Transverse colon (tissue), 4 donors: Measurements from ENCODE around the gene RBBP5. TPM values are rescaled to one million over a fixed set of nuclear protein-coding genes. Genes with fewer than 3 reads are reported as not detected.

Source experiments
- DNase-seq: peaks from one replicate; pipeline ENCODE4 v3.0.0-alpha.2; 2019
- H3K27ac ChIP-seq, 4 donors: fragments of 200-600 bp; sonication (generic); 2 replicates each; pipeline ENCODE4 v1.5.1; 2016 to 2018; ENCODE audit warnings: inconsistent platforms in 4 of 4
- H3K27me3 ChIP-seq: fragments of 200-600 bp; sonication (generic); 2 replicates; pipeline ENCODE4 v1.5.1; 2017; ENCODE audit warnings: inconsistent platforms
- H3K36me3 ChIP-seq, 4 donors: fragments of 200-600 bp; sonication (generic); 2 replicates each; pipeline ENCODE4 v1.5.1; 2017 to 2019; ENCODE audit warnings: inconsistent platforms in 4 of 4
- H3K4me1 ChIP-seq, 4 donors: fragments of 200-600 bp; sonication (generic); 2 replicates each; pipeline ENCODE4 v1.5.1; 2017 to 2020; ENCODE audit warnings: inconsistent platforms in 4 of 4
- H3K4me3 ChIP-seq, 4 donors: fragments of 200-600 bp; sonication (generic); 1 replicate in 1 of 4; 2 replicates in 3 of 4; pipeline versions ENCODE4 v1.5.1 to v1.6.1; 2017 to 2019; ENCODE audit warnings: inconsistent platforms in 4 of 4
- H3K9me3 ChIP-seq, 2 donors: fragments of 200-600 bp; sonication (generic); 2 replicates each; pipeline ENCODE4 v1.5.1; 2017 to 2019; ENCODE audit warnings: inconsistent platforms in 2 of 2
- EP300 ChIP-seq: sonication (generic); formaldehyde crosslinking; IDR thresholded peaks from one replicate; pipeline ENCODE4 v1.6.1; 2017; ENCODE audit warnings: antibody characterized with exemption, low read depth
- POLR2A ChIP-seq: fragments of 450-650 bp; IDR thresholded peaks from one replicate; pipeline ENCODE4 v1.6.1; 2016; ENCODE audit warnings: antibody characterized with exemption, mild to moderate bottlenecking, moderate library complexity
- POLR2AphosphoS5 ChIP-seq, 3 donors: sonication (generic); formaldehyde crosslinking; IDR thresholded peaks; one replicate each; pipeline ENCODE4 v1.6.1; 2016; ENCODE audit warnings: antibody characterized with exemption in 3 of 3
- WGBS, 2 donors: methylation state at CpG; one replicate each; pipeline ENCODE4 v1.1.5; 2018; ENCODE audit warnings: low coverage in 1 of 2; 5-methylcytosine and 5-hydroxymethylcytosine counted together
- in situ Hi-C, 4 donors: fragments of 200-750 bp; cut with MboI; loops; one replicate each; pipeline versions ENCODE4 v1.15.0 to v1.15.1; 2017; ENCODE audit warnings: low sequenced_read_pairs in 3 of 4, low pct_ligation_motif_present in 1 of 4, low pct_unique_long_range_greater_than_20kb in 1 of 4
- intact Hi-C: fragments of 100-400 bp; cut with DNase I; formaldehyde crosslinking; loops from one replicate; pipeline ENCODE4 v1.15.1; 2023; ENCODE audit warnings: low total_unique reads
- total RNA-seq, 4 donors: library from RNA; depleted of rRNA; stranded (reverse); fragments of >200 nt; gene quantifications; one replicate each; pipeline ENCODE4 v1.1.0, GENCODE V29; 2016
- TF ChIP-seq, protein P1 (sequence below), 5 experiments: fragments of 200-600 bp in 3 of 5; fragments of 450-650 bp in 2 of 5; sonication (generic) in 3 of 5; IDR thresholded peaks; 1 replicate in 2 of 5; 2 replicates in 3 of 5; pipeline ENCODE4 v1.5.1; 2016 to 2017; ENCODE audit warnings: antibody characterized with exemption in 5 of 5, inconsistent platforms in 3 of 5, mild to moderate bottlenecking in 2 of 5, moderate library complexity in 1 of 5

Gene RBBP5
- total RNA-seq, 4 donors from 2014 or later, result 4.0 to 15.6 (median 10.2) TPM

DNA sequence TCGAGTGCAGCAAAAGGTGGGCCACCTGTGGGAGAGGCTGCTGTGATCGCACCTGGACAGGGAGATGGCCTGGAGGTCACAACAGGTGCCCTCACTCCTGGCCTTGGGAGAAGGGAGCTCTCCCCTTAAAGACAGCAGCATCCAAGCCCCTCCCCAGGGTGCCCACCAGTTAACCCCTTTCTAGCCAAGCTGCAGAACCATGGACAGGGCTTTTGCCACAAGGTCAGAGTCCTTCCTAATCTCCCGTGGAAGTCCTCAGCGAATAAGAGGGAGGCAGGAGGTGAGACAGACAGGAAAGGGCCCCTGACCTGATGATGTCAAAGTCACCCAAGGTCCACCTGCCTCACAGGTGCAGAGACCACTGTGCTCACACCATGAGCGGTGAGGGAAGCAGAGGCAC is 77.0 kb downstream of the RBBP5 start:
- intact Hi-C loops (no loop called here), in situ Hi-C loops (no loop called here)
- H3K4me3 ChIP-seq, result no peak overlapping the region
- no peak overlapping the region for H3K27ac ChIP-seq
- H3K36me3 ChIP-seq, result no peaks in the 10 kb centered on the region
- H3K4me1 ChIP-seq, result peaks cover 0 to 7% (median 0%) of the 10 kb centered on the region in 4 donors
- TF ChIP-seq, protein P1, sequence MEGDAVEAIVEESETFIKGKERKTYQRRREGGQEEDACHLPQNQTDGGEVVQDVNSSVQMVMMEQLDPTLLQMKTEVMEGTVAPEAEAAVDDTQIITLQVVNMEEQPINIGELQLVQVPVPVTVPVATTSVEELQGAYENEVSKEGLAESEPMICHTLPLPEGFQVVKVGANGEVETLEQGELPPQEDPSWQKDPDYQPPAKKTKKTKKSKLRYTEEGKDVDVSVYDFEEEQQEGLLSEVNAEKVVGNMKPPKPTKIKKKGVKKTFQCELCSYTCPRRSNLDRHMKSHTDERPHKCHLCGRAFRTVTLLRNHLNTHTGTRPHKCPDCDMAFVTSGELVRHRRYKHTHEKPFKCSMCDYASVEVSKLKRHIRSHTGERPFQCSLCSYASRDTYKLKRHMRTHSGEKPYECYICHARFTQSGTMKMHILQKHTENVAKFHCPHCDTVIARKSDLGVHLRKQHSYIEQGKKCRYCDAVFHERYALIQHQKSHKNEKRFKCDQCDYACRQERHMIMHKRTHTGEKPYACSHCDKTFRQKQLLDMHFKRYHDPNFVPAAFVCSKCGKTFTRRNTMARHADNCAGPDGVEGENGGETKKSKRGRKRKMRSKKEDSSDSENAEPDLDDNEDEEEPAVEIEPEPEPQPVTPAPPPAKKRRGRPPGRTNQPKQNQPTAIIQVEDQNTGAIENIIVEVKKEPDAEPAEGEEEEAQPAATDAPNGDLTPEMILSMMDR (IDR thresholded peaks at IDR 0.05), result no peak
- no peak for TF ChIP-seq POLR2AphosphoS5 (IDR thresholded peaks at IDR 0.05)
- TF ChIP-seq POLR2A, result no peak
- TF ChIP-seq EP300, result no peak
- 33 to 67% methylated on average over 1 to 5 of the region's 5 CpGs for WGBS, 2 donors
- no peak for DNase-seq
- H3K27me3 ChIP-seq, result peaks cover 61% of the 10 kb centered on the region
- H3K9me3 ChIP-seq, result no peaks in the 10 kb centered on the region

- DNase-seq, result no peak
- TF ChIP-seq, protein P1 (IDR thresholded peaks at IDR 0.05), result no peak
- Histone ChIP-seq H3K36me3 (no peaks in the 10 kb centered on the region), H3K4me1 (peaks cover 0 to 7% (median 0%) of the 10 kb centered on the region in 4 donors), H3K4me3 (no peak overlapping the region), H3K9me3 (no peaks in the 10 kb centered on the region), H3K27me3 (peaks cover 61% of the 10 kb centered on the region), H3K27ac (no peak overlapping the region)
- WGBS, 2 donors, result 40% methylated on average over 4 of the region's 4 CpGs; no CpG with 5 or more reads in 1 of the 2 donors
- intact Hi-C loops (no loop called here), in situ Hi-C loops (no loop called here)
These were observed 77.9 kb downstream of the RBBP5 start for GRCh38 chr1:205043866-205044265.

DNA sequence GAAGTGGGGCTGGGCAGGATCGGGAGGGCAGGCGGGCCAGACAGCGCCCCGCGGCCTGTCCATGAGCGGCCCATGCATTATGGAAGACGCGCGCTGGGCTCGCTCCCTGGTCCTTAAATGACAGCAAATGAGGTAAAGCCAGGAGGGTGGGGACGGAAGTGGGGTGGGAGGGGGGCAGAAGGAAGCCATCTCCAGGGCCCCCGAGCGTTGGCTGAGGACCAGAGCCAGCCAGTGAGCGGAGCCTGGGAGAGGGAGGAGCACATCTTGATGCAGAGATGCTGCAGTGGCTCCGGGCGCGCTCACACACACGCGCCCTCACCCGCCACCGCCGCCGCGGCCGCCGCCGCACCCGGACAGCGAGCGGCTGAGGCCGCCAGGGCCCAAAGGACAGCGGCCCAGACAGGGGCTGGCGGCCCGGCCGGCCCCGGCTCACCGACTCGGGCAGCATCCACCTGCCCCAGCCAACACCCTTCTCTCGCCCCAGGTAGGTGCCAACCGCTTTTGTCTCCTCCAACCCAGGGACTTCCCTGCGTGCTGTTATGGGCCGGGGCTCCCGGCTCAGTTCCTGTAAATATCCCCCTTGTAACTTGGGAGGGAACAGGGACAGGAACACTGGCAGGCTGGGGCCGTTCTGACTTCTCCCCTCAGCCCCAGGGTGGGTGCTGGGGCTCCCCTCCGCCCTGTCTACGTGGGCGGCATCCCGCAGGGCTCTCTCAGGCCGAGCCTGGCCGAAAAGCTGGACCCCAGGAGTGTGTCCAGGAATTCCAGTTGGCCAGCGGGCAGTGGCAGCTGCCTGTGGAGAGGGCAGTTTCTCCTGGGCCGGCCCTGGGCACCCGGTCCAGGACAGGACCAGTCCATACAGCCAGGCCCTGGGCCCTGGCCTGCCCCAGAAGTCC is 78.6 kb downstream of the RBBP5 start, which contains the start of gene CNTN2:
TSS of gene CNTN2 (plus strand) at position 302 of the 896 bp plus-strand sequence. CDS start 9,974 bp downstream, outside the sequence.
- Histone ChIP-seq H3K27ac (no peak within 1 kb of the TSS), H3K36me3 (no peaks in the 10 kb centered on the region), H3K4me3 (no peak within 1 kb of the TSS), H3K4me1 (peaks cover 0 to 7% (median 0%) of the 10 kb centered on the region in 4 donors), H3K9me3 (no peaks in the 10 kb centered on the region), H3K27me3 (peaks cover 61% of the 10 kb centered on the region)
- in situ Hi-C loops (no loop called here), intact Hi-C loops (no loop called here)
- no peak for DNase-seq
- TF ChIP-seq, protein P1 (IDR thresholded peaks at IDR 0.05), result no peak
- TF ChIP-seq POLR2AphosphoS5 (IDR thresholded peaks at IDR 0.05), result no peak
- no peak for TF ChIP-seq POLR2A
- TF ChIP-seq EP300, result no peak
- 18% methylated on average over 47 of the region's 53 CpGs; no CpG with 5 or more reads in 1 of the 2 donors for WGBS, 2 donors

- intact Hi-C loops (no loop called here), in situ Hi-C loops (no loop called here)
- TF ChIP-seq POLR2AphosphoS5 (IDR thresholded peaks at IDR 0.05) (no peak), POLR2A (no peak), EP300 (no peak)
- TF ChIP-seq, protein P1 (IDR thresholded peaks at IDR 0.05), result no peak
- no peak for DNase-seq
- WGBS, 2 donors, result 17 to 53% methylated on average over 3 to 16 of the region's 16 CpGs
- Histone ChIP-seq H3K4me3 (no peak overlapping the region), H3K9me3 (no peaks in the 10 kb centered on the region), H3K36me3 (no peaks in the 10 kb centered on the region), H3K27ac (no peak overlapping the region), H3K4me1 (peaks cover 0 to 7% (median 0%) of the 10 kb centered on the region in 4 donors), H3K27me3 (peaks cover 61% of the 10 kb centered on the region)
These were observed 79.5 kb downstream of the RBBP5 start for GRCh38 chr1:205041998-205042910.
